Erythroblast (primary cell): ENCODE results near the gene MYO16.

Source experiments
- GATA1 ChIP-seq: IDR thresholded peaks from 2 replicates; pipeline ENCODE4 v1.6.1; 2011; ENCODE audit warnings: low read depth, mild to moderate bottlenecking, control low read depth, low read length, moderate library complexity
- POLR2A ChIP-seq: IDR thresholded peaks from 2 replicates; pipeline ENCODE4 v1.6.1; 2011; ENCODE audit warnings: mild to moderate bottlenecking, low read length

DNA sequence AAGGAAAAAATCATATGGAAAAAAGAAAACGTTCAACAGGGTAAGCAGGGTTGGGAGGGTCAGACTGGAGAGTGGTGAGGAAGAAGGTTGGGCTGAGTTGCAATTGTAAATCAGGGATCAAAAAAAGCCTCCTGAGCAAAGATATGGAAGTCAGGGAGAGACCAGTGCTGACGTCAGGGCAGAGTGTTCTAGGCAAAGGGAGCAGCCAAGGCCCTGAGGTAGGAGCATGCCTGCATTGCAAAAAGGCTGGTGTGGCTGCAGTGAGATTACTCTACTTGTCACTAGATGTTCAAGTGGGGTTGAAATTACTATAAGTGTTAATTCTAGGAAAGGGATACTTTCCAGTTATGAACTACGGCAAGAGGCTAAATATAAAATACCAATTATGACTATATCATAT lies 562.0 kb downstream of the MYO16 start:
- TF ChIP-seq POLR2A (no peak), GATA1 (no peak)
